ENCODE results near the gene SCN8A. TPM values are rescaled to one million over a fixed set of nuclear protein-coding genes. Genes with fewer than 3 reads are reported as not detected.

SCN8A gene
- total RNA-seq, 2 experiments from 2014 or later, result 0.52 to 0.67 TPM

GRCh38 chr12:51813931-51814310 lies 222.9 kb downstream of the SCN8A start:
- Mint-ChIP-seq H3K9me3 (no peaks in the 10 kb centered on the region), H3K27ac (no peak overlapping the region), H3K4me3 (peak overlapping the region; percentile 5), H3K36me3 (ENCODE audit: low read depth) (no peaks in the 10 kb centered on the region), H3K4me1 (peaks cover 9% of the 10 kb centered on the region), H3K27me3 (peaks cover 17% of the 10 kb centered on the region)
- ChIA-PET POLR2A (interaction anchor here (0.6 kb wide), 2 partner anchors 61 to 641 kb away, joined by 3 read pairs; no protein-coding TSS in a partner anchor), CTCF (interaction anchor here (0.7 to 3.1 kb wide), 6 partner anchors 10 to 341 kb away, joined by 3 to 13 read pairs (median 3); no protein-coding TSS in a partner anchor)
- DNase-seq, result no peak

- Mint-ChIP-seq H3K27ac (no peak overlapping the region), H3K4me1 (peaks cover 11% of the 10 kb centered on the region), H3K9me3 (no peaks in the 10 kb centered on the region), H3K36me3 (ENCODE audit: low read depth) (no peaks in the 10 kb centered on the region), H3K27me3 (peaks cover 15% of the 10 kb centered on the region), H3K4me3 (peak overlapping the region; percentile 68)
- CTCF ChIA-PET, result interaction anchor here (0.7 to 3.1 kb wide), 5 partner anchors 9 to 341 kb away, joined by 3 to 13 read pairs (median 3); no protein-coding TSS in a partner anchor
- DNase-seq, result peak; percentile 67
- POLR2A ChIA-PET, result interaction anchor here (0.6 kb wide), 2 partner anchors 61 to 642 kb away, joined by 3 read pairs; no protein-coding TSS in a partner anchor
Observed at GRCh38 chr12:51814311-51815088, 223.5 kb downstream of the SCN8A start.

GRCh38 chr12:51815571-51815970 lies 224.5 kb downstream of the SCN8A start:
- Mint-ChIP-seq H3K9me3 (no peaks in the 10 kb centered on the region), H3K36me3 (ENCODE audit: low read depth) (no peaks in the 10 kb centered on the region), H3K4me1 (peaks cover 17% of the 10 kb centered on the region), H3K27me3 (peaks cover 20% of the 10 kb centered on the region), H3K27ac (no peak overlapping the region), H3K4me3 (peak overlapping the region; percentile 68)
- ChIA-PET POLR2A (no interaction called here), CTCF (interaction anchor here (3.1 kb wide), 1 partner anchor 8 kb away, joined by 13 read pairs; no protein-coding TSS in a partner anchor)
- no peak for DNase-seq

GRCh38 chr12:51817027-51817953 lies 226.3 kb downstream of the SCN8A start:
- Mint-ChIP-seq H3K27ac (no peak overlapping the region), H3K4me3 (no peak overlapping the region), H3K9me3 (no peaks in the 10 kb centered on the region), H3K4me1 (peaks cover 17% of the 10 kb centered on the region), H3K36me3 (ENCODE audit: low read depth) (no peaks in the 10 kb centered on the region), H3K27me3 (peaks cover 20% of the 10 kb centered on the region)
- CTCF ChIA-PET, result interaction anchor here (1.0 kb wide), 1 partner anchor 58 kb away, joined by 3 read pairs; no protein-coding TSS in a partner anchor
- POLR2A ChIA-PET, result no interaction called here
- DNase-seq, result no peak

GRCh38 chr12:51818086-51818485 lies 227.1 kb downstream of the SCN8A start:
- ChIA-PET CTCF (interaction anchor here (1.0 to 2.5 kb wide), 2 partner anchors 57 to 207 kb away, joined by 3 to 8 read pairs; no protein-coding TSS in a partner anchor), POLR2A (no interaction called here)
- Mint-ChIP-seq H3K27me3 (peaks cover 20% of the 10 kb centered on the region), H3K4me3 (no peak overlapping the region), H3K36me3 (ENCODE audit: low read depth) (no peaks in the 10 kb centered on the region), H3K27ac (no peak overlapping the region), H3K9me3 (no peaks in the 10 kb centered on the region), H3K4me1 (peaks cover 17% of the 10 kb centered on the region)
- DNase-seq, result no peak

GRCh38 chr12:51818566-51819300 lies 227.7 kb downstream of the SCN8A start:
- Mint-ChIP-seq H3K4me1 (peaks cover 19% of the 10 kb centered on the region), H3K4me3 (no peak overlapping the region), H3K27me3 (peaks cover 20% of the 10 kb centered on the region), H3K27ac (no peak overlapping the region), H3K36me3 (ENCODE audit: low read depth) (no peaks in the 10 kb centered on the region), H3K9me3 (no peaks in the 10 kb centered on the region)
- DNase-seq, result no peak
- POLR2A ChIA-PET, result no interaction called here
- CTCF ChIA-PET, result interaction anchor here (1.6 to 2.5 kb wide), 2 partner anchors 10 to 207 kb away, joined by 3 to 8 read pairs; no protein-coding TSS in a partner anchor

GRCh38 chr12:51819736-51820525 lies 228.9 kb downstream of the SCN8A start:
- Mint-ChIP-seq H3K4me1 (peaks cover 22% of the 10 kb centered on the region), H3K27ac (peak overlapping the region; percentile 54), H3K4me3 (peak overlapping the region; percentile 67), H3K9me3 (no peaks in the 10 kb centered on the region), H3K27me3 (peaks cover 18% of the 10 kb centered on the region), H3K36me3 (ENCODE audit: low read depth) (no peaks in the 10 kb centered on the region)
- no peak for DNase-seq
- POLR2A ChIA-PET, result interaction anchor here (0.6 kb wide), 1 partner anchor 54 kb away, joined by 3 read pairs; no protein-coding TSS in a partner anchor
- CTCF ChIA-PET, result interaction anchor here (1.0 to 2.5 kb wide), 3 partner anchors 9 to 206 kb away, joined by 3 to 8 read pairs (median 5); no protein-coding TSS in a partner anchor

- no peaks in the 10 kb centered on the region for H3K36me3 Mint-ChIP-seq (ENCODE audit: low read depth)
- H3K4me1 Mint-ChIP-seq, result peaks cover 15% of the 10 kb centered on the region
- peak overlapping the region; percentile 67 for H3K4me3 Mint-ChIP-seq
- CTCF ChIA-PET, result interaction anchor here (0.6 to 2.5 kb wide), 6 partner anchors 8 to 205 kb away, joined by 3 to 8 read pairs (median 4); no protein-coding TSS in a partner anchor
- DNase-seq, result peak; percentile 62
- POLR2A ChIA-PET, result no interaction called here
- no peaks in the 10 kb centered on the region for H3K9me3 Mint-ChIP-seq
- H3K27ac Mint-ChIP-seq, result no peak overlapping the region
- peaks cover 10% of the 10 kb centered on the region for H3K27me3 Mint-ChIP-seq
Observed at GRCh38 chr12:51820526-51821439, 229.8 kb downstream of the SCN8A start.

GRCh38 chr12:51821440-51822260 lies 230.6 kb downstream of the SCN8A start:
- H3K9me3 Mint-ChIP-seq, result no peaks in the 10 kb centered on the region
- DNase-seq, result no peak
- peaks cover 8% of the 10 kb centered on the region for H3K27me3 Mint-ChIP-seq
- H3K4me1 Mint-ChIP-seq, result peaks cover 19% of the 10 kb centered on the region
- H3K27ac Mint-ChIP-seq, result peak overlapping the region; percentile 50
- no peaks in the 10 kb centered on the region for H3K36me3 Mint-ChIP-seq (ENCODE audit: low read depth)
- POLR2A ChIA-PET, result no interaction called here
- H3K4me3 Mint-ChIP-seq, result no peak overlapping the region
- CTCF ChIA-PET, result interaction anchor here (0.6 to 1.0 kb wide), 3 partner anchors 10 to 203 kb away, joined by 3 to 7 read pairs (median 4); no protein-coding TSS in a partner anchor

GRCh38 chr12:51822261-51822616 lies 231.2 kb downstream of the SCN8A start:
- Mint-ChIP-seq H3K4me3 (no peak overlapping the region), H3K27ac (peak overlapping the region; percentile 50)

More at GRCh38 chr12:51822261-51822616, 231.2 kb downstream of the SCN8A start:
- DNase-seq, result no peak
- ChIA-PET POLR2A (no interaction called here), CTCF (no interaction called here)
- Mint-ChIP-seq H3K27me3 (peaks cover 5% of the 10 kb centered on the region), H3K9me3 (no peaks in the 10 kb centered on the region), H3K36me3 (ENCODE audit: low read depth) (no peaks in the 10 kb centered on the region), H3K4me1 (peaks cover 24% of the 10 kb centered on the region)

All from activated CD4-positive, alpha-beta T cell treated with anti-CD3 and anti-CD28 coated beads, Interleukin-2, amount 10 ng/mL, durations not matched to agents 7 days and 5 days (primary cell).